WTC11 (cell line): ENCODE measurements around the gene ZFP36L2. TPM values are rescaled to one million over a fixed set of nuclear protein-coding genes. Genes with fewer than 3 reads are reported as not detected.

ENCODE experiments used
- ATAC-seq: fragments of 200-7000 bp; cut with Tn5 transposase; 2 replicates; pipeline ENCODE4 v1.10.0; 2021; ENCODE audit warnings: mild to moderate bottlenecking, moderate library complexity
- CTCF ChIA-PET: fragments of 300-600 bp; sonication (Branson Sonifier 250); formaldehyde crosslinking; loops from one replicate; lab custom pipeline; 2021; ENCODE audit warnings: antibody characterized with exemption; lab: Charles Lee
- POLR2A ChIA-PET: fragments of 350-600 bp; sonication (Branson Sonifier 250); formaldehyde crosslinking; loops from one replicate; lab custom pipeline; 2021; ENCODE audit warnings: antibody characterized with exemption; lab: Charles Lee
- DNase-seq: peaks from one replicate; pipeline ENCODE4 v3.0.0; 2021; ENCODE audit warnings: low spot score
- H3K27ac Mint-ChIP-seq: 2 replicates; pipeline ENCODE4 v1.8.0; 2021; ENCODE audit warnings: mixed read lengths
- H3K27me3 Mint-ChIP-seq: 2 replicates; pipeline ENCODE4 v1.8.0; 2021; ENCODE audit warnings: low read depth, mild to moderate bottlenecking, moderate library complexity, mixed read lengths
- H3K36me3 Mint-ChIP-seq: 2 replicates; pipeline ENCODE4 v1.8.0; 2021; ENCODE audit warnings: mixed read lengths
- H3K4me1 Mint-ChIP-seq: 2 replicates; pipeline ENCODE4 v1.8.0; 2022; ENCODE audit warnings: mixed read lengths
- H3K4me3 Mint-ChIP-seq: 2 replicates; pipeline ENCODE4 v1.8.0; 2021; ENCODE audit warnings: mild to moderate bottlenecking, moderate library complexity, mixed read lengths
- H3K9me3 Mint-ChIP-seq: 2 replicates; pipeline ENCODE4 v1.8.0; 2021; ENCODE audit warnings: mixed read lengths
- GRHL2 ChIP-seq: fragments of 250-450 bp; sonication (Bioruptor Pico); IDR thresholded peaks from 2 replicates; pipeline ENCODE4 v1.8.0; 2022; ENCODE audit warnings: mild to moderate bottlenecking, moderate library complexity; ENCODE audit not compliant: insufficient replicate concordance, severe bottlenecking
- JUN ChIP-seq: sonication (generic); formaldehyde crosslinking; IDR thresholded peaks from 2 replicates; pipeline ENCODE4 v1.8.0; 2023; ENCODE audit warnings: mild to moderate bottlenecking, missing genetic modification reagents
- PREB ChIP-seq: sonication (generic); formaldehyde crosslinking; IDR thresholded peaks from 2 replicates; pipeline ENCODE4 v1.8.1; 2022; ENCODE audit warnings: mild to moderate bottlenecking, missing genetic modification reagents, moderate library complexity, borderline replicate concordance
- PRRX2 ChIP-seq: fragments of 250-450 bp; sonication (Bioruptor Pico); IDR thresholded peaks from 2 replicates; pipeline ENCODE4 v1.8.0; 2021; ENCODE audit warnings: mild to moderate bottlenecking
- RELA ChIP-seq: sonication (generic); formaldehyde crosslinking; IDR thresholded peaks from 2 replicates; pipeline ENCODE4 v1.8.1; 2022; ENCODE audit warnings: missing genetic modification reagents, mild to moderate bottlenecking, borderline replicate concordance
- USF2 ChIP-seq: sonication (generic); formaldehyde crosslinking; IDR thresholded peaks from 2 replicates; pipeline ENCODE4 v1.8.1; 2023; ENCODE audit warnings: mild to moderate bottlenecking, missing genetic modification reagents, moderate library complexity
- ZBTB43 ChIP-seq: sonication (generic); formaldehyde crosslinking; IDR thresholded peaks from 2 replicates; pipeline ENCODE4 v1.8.1; 2023; ENCODE audit warnings: mild to moderate bottlenecking, missing genetic modification reagents
- ZNF425 ChIP-seq: fragments of 250-450 bp; sonication (Bioruptor Pico); conservative IDR thresholded peaks from 2 replicates; pipeline ENCODE4 v1.9.0; 2021; ENCODE audit warnings: mild to moderate bottlenecking
- ZNF532 ChIP-seq: fragments of 250-450 bp; sonication (Bioruptor Pico); IDR thresholded peaks from 2 replicates; pipeline ENCODE4 v1.9.0; 2021; ENCODE audit warnings: mild to moderate bottlenecking, borderline replicate concordance
- total RNA-seq: library from RNA; stranded (reverse); gene quantifications from 3 replicates; pipeline ENCODE4 v1.2.3, GENCODE V29; 2021
- TF ChIP-seq, protein P1 (sequence below): fragments of 250-450 bp; sonication (Bioruptor Pico); IDR thresholded peaks from 2 replicates; pipeline ENCODE4 v2.1.2; 2022; ENCODE audit warnings: mild to moderate bottlenecking, moderate library complexity
- TF ChIP-seq, protein P2 (sequence below): sonication (generic); formaldehyde crosslinking; IDR thresholded peaks from 2 replicates; pipeline ENCODE4 v1.8.0; 2022; ENCODE audit warnings: mild to moderate bottlenecking, missing genetic modification reagents

Gene ZFP36L2
- total RNA-seq, 1 experiment from 2014 or later: 50.4 TPM

- no peak for TF ChIP-seq ZNF532 (CRISPR knock-in tag)
- 0 out of 2 replicates have a peak, but pooled peaks have one; percentile 21 for TF ChIP-seq PRRX2 (CRISPR knock-in tag)
- peak; percentile 78 for TF ChIP-seq USF2
- TF ChIP-seq, protein P1, sequence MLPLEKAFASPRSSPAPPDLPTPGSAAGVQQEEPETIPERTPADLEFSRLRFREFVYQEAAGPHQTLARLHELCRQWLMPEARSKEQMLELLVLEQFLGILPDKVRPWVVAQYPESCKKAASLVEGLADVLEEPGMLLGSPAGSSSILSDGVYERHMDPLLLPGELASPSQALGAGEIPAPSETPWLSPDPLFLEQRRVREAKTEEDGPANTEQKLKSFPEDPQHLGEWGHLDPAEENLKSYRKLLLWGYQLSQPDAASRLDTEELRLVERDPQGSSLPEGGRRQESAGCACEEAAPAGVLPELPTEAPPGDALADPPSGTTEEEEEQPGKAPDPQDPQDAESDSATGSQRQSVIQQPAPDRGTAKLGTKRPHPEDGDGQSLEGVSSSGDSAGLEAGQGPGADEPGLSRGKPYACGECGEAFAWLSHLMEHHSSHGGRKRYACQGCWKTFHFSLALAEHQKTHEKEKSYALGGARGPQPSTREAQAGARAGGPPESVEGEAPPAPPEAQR: no peak
- TF ChIP-seq ZBTB43 (CRISPR knock-in tag): peak; percentile 87; the same call in 1 of the 2 replicates
- TF ChIP-seq, protein P2, sequence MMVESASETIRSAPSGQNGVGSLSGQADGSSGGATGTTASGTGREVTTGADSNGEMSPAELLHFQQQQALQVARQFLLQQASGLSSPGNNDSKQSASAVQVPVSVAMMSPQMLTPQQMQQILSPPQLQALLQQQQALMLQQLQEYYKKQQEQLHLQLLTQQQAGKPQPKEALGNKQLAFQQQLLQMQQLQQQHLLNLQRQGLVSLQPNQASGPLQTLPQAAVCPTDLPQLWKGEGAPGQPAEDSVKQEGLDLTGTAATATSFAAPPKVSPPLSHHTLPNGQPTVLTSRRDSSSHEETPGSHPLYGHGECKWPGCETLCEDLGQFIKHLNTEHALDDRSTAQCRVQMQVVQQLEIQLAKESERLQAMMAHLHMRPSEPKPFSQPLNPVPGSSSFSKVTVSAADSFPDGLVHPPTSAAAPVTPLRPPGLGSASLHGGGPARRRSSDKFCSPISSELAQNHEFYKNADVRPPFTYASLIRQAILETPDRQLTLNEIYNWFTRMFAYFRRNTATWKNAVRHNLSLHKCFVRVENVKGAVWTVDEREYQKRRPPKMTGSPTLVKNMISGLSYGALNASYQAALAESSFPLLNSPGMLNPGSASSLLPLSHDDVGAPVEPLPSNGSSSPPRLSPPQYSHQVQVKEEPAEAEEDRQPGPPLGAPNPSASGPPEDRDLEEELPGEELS (CRISPR knock-in tag): peak; percentile 89; the same call in 1 of the 2 replicates
These were observed 8.9 kb downstream of the ZFP36L2 start (continued) for GRCh38 chr2:43217228-43218154.

DNA sequence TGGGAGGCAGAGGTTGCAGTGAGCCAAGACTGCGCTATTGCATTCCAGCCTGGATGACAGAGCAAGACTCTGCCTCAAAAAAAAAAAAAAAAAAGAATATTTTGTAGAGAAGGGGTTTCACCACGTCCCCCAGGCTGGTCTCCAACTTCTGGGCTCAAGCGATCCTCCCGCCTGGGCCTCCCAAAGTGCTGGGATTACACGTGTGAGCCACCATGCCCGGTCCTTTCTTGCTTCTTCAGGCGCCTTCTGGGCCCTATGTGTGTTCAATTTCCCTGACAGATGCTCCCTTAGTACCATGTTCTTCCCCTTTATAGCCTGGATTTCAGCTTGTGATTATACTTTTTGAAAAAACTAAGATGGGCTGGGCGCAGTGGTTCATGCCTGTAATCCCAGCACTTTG is 9.8 kb downstream of the ZFP36L2 start:
- CTCF ChIA-PET: interaction anchor here (1.1 to 4.1 kb wide), 4 partner anchors 10 to 47 kb away, joined by 7 to 29 read pairs (median 16); no protein-coding TSS in a partner anchor
- Mint-ChIP-seq H3K27ac (peak overlapping the region; percentile 82; the same call in 1 of the 2 replicates), H3K4me1 (peaks cover 74% of the 10 kb centered on the region), H3K4me3 (no peak overlapping the region), H3K27me3 (no peaks in the 10 kb centered on the region), H3K9me3 (no peaks in the 10 kb centered on the region), H3K36me3 (no peaks in the 10 kb centered on the region)
- TF ChIP-seq GRHL2 (CRISPR knock-in tag): no peak
- no peak for TF ChIP-seq ZNF425 (CRISPR knock-in tag)
- no peak for TF ChIP-seq PREB (CRISPR knock-in tag)
- TF ChIP-seq RELA (CRISPR knock-in tag): no peak
- no peak for TF ChIP-seq JUN (CRISPR knock-in tag)
- POLR2A ChIA-PET: interaction anchor here (2.1 kb wide), 1 partner anchor 10 kb away, joined by 10 read pairs; the partner anchor contains the start of gene ZFP36L2
- ATAC-seq (no peak), DNase-seq (no peak)
